HL-60 (cell line): ENCODE data around the gene DAAM1.

Experiments used
- DNase-seq, 2 experiments: peaks; one replicate each; pipeline ENCODE4 v3.0.0-alpha.2; 2010 to 2020; ENCODE audit warnings: low read depth in 1 of 2, low spot score in 1 of 2
- H3K27ac ChIP-seq: fragments of 250-450 bp; sonication (Bioruptor Pico); replicated peaks from 2 replicates; pipeline ENCODE4 v1.5.1; 2020; ENCODE audit warnings: mild to moderate bottlenecking, moderate library complexity
- H3K27me3 ChIP-seq: fragments of 250-450 bp; sonication (Bioruptor Pico); 2 replicates; pipeline ENCODE4 v1.5.1; 2021; ENCODE audit warnings: mild to moderate bottlenecking, moderate library complexity; ENCODE audit not compliant: insufficient read depth, poor library complexity, severe bottlenecking
- H3K4me3 ChIP-seq: replicated peaks from 2 replicates; pipeline ENCODE4 v1.5.1; 2011; ENCODE audit warnings: mild to moderate bottlenecking, control low read depth, low read length; ENCODE audit not compliant: insufficient read depth
- CTCF ChIP-seq: IDR thresholded peaks from one replicate; pipeline ENCODE4 v1.5.1; 2011; ENCODE audit warnings: low read length, control low read depth, inconsistent platforms; ENCODE audit not compliant: insufficient read depth
- GABPA ChIP-seq: IDR thresholded peaks from 2 replicates; pipeline ENCODE4 v1.6.1; 2012; ENCODE audit warnings: low read depth
- POLR2AphosphoS5 ChIP-seq: IDR thresholded peaks from 2 replicates; pipeline ENCODE4 v1.6.1; 2012; ENCODE audit warnings: low read depth
- SPI1 ChIP-seq: IDR thresholded peaks from 2 replicates; pipeline ENCODE4 v1.6.1; 2012; ENCODE audit warnings: low read depth, mild to moderate bottlenecking, borderline replicate concordance
- TF ChIP-seq, protein P1 (sequence below): IDR thresholded peaks from 2 replicates; pipeline ENCODE4 v1.6.1; 2012; ENCODE audit warnings: low read depth; ENCODE audit not compliant: insufficient replicate concordance

The DAAM1 gene

DNA sequence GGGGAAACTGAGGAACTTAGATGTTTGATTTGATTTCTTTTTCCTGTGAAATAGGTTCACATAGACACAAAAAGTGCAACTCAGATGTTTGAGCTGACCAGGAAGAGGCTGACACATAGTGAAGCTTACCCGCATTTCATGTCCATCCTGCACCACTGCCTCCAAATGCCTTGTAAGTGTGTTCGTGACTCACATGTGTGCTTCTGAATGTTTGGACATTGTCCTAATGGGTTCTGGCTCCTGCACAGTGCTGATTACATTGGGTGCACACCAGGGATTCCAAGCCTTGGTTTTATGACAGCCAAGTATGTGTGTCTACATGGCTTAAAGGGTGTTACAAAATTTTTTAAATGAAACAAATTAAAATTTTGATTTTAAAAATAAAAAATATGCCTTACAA is 137.4 kb downstream of the DAAM1 start:
- no peak for DNase-seq
- no peak overlapping the region for H3K27ac ChIP-seq
- no peak overlapping the region for H3K4me3 ChIP-seq
- H3K27me3 ChIP-seq = no peaks in the 10 kb centered on the region
- TF ChIP-seq CTCF = no peak
- TF ChIP-seq, protein P1, sequence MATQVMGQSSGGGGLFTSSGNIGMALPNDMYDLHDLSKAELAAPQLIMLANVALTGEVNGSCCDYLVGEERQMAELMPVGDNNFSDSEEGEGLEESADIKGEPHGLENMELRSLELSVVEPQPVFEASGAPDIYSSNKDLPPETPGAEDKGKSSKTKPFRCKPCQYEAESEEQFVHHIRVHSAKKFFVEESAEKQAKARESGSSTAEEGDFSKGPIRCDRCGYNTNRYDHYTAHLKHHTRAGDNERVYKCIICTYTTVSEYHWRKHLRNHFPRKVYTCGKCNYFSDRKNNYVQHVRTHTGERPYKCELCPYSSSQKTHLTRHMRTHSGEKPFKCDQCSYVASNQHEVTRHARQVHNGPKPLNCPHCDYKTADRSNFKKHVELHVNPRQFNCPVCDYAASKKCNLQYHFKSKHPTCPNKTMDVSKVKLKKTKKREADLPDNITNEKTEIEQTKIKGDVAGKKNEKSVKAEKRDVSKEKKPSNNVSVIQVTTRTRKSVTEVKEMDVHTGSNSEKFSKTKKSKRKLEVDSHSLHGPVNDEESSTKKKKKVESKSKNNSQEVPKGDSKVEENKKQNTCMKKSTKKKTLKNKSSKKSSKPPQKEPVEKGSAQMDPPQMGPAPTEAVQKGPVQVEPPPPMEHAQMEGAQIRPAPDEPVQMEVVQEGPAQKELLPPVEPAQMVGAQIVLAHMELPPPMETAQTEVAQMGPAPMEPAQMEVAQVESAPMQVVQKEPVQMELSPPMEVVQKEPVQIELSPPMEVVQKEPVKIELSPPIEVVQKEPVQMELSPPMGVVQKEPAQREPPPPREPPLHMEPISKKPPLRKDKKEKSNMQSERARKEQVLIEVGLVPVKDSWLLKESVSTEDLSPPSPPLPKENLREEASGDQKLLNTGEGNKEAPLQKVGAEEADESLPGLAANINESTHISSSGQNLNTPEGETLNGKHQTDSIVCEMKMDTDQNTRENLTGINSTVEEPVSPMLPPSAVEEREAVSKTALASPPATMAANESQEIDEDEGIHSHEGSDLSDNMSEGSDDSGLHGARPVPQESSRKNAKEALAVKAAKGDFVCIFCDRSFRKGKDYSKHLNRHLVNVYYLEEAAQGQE = no peak
- no peak for TF ChIP-seq GABPA

DNA sequence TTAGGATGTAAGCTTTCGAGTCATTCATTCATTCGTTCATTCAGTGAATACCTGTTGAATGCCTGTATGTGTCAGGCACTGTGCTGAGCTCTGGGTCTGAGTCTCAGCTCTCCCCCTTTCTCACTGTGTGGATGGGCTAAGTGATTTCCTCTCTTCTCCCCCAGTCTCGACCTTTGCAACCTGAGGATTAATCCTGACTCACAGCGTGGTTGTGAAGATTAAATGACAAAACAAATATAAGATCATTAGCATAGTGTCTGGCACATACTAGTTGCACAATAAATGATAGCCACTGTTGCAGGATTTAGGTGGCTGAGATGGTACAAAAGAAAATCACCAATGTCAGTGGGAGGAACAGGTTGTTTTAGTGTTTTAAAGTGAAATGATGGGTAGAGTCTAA is 140.0 kb downstream of the DAAM1 start:
- no peak for DNase-seq
- Histone ChIP-seq H3K27ac (no peak overlapping the region), H3K4me3 (no peak overlapping the region), H3K27me3 (no peaks in the 10 kb centered on the region)
- TF ChIP-seq SPI1 (no peak), CTCF (no peak), POLR2AphosphoS5 (no peak), GABPA (no peak)
- TF ChIP-seq, protein P1 = no peak

GRCh38 chr14:59330455-59330854 is 142.0 kb downstream of the DAAM1 start:
- DNase-seq = no peak
- TF ChIP-seq POLR2AphosphoS5 (no peak), GABPA (no peak), SPI1 (no peak), CTCF (no peak)
- TF ChIP-seq, protein P1 = no peak
- Histone ChIP-seq H3K4me3 (no peak overlapping the region), H3K27me3 (no peaks in the 10 kb centered on the region), H3K27ac (no peak overlapping the region)
